Keratinocyte (primary cell): Measurements from ENCODE around the gene ZSWIM6. TPM values are rescaled to one million over a fixed set of nuclear protein-coding genes. Genes with fewer than 3 reads are reported as not detected.
"Not testable (repeated sequence)": the region's sequence is repeated elsewhere in the genome, so short reads cannot be mapped to it uniquely, and the experiment has no call there.

ENCODE experiments used
- DNase-seq: peaks from one replicate; pipeline ENCODE4 v3.0.0-alpha.2; 2011; ENCODE audit warnings: low read depth, missing footprints, low spot score
- FAIRE-seq: peaks from 2 replicates; lab custom pipeline; 2011; peaks lifted over from hg19 to GRCh38; lab: Jason Lieb, UNC
- H2AFZ ChIP-seq: 2 replicates; pipeline ENCODE4 v1.6.0; 2012; ENCODE audit warnings: low read length, control low read depth, inconsistent platforms; ENCODE audit not compliant: control insufficient read depth
- H3K27ac ChIP-seq: 2 replicates; pipeline ENCODE4 v1.5.1; 2011; ENCODE audit warnings: low read length; ENCODE audit not compliant: control insufficient read depth, insufficient read depth
- H3K27me3 ChIP-seq: 3 replicates; pipeline ENCODE4 v1.6.0; 2011; ENCODE audit warnings: low read length; ENCODE audit not compliant: control insufficient read depth, insufficient read depth; ENCODE audit errors: extremely low read depth
- H3K36me3 ChIP-seq, 2 experiments: 2 replicates in 1 of 2; 3 replicates in 1 of 2; pipeline ENCODE4 v1.5.1; 2011; ENCODE audit warnings: low read length in 2 of 2, mild to moderate bottlenecking in 1 of 2; ENCODE audit not compliant: control insufficient read depth in 2 of 2, insufficient read depth in 2 of 2; ENCODE audit errors: extremely low read depth in 1 of 2
- H3K4me1 ChIP-seq: 3 replicates; pipeline ENCODE4 v1.5.1; 2011; ENCODE audit warnings: low read length; ENCODE audit not compliant: control insufficient read depth, insufficient read depth; ENCODE audit errors: extremely low read depth
- H3K4me2 ChIP-seq: 3 replicates; pipeline ENCODE4 v1.6.0; 2011; ENCODE audit warnings: low read depth, low read length; ENCODE audit not compliant: control insufficient read depth, insufficient read depth; ENCODE audit errors: extremely low read depth
- H3K4me3 ChIP-seq, 3 experiments: fragments of 200-600 bp in 1 of 3; sonication (generic) in 1 of 3; 2 replicates in 2 of 3; 3 replicates in 1 of 3; pipeline ENCODE4 v1.5.1; 2011 to 2016; ENCODE audit warnings: low read length in 3 of 3, mild to moderate bottlenecking in 3 of 3, control low read depth in 2 of 3, inconsistent platforms in 1 of 3, low read depth in 1 of 3, mixed read lengths in 1 of 3, mixed run types in 1 of 3, moderate library complexity in 1 of 3; ENCODE audit not compliant: control insufficient read depth in 2 of 3, insufficient read depth in 2 of 3; ENCODE audit errors: extremely low read depth in 1 of 3
- H3K79me2 ChIP-seq: 2 replicates; pipeline ENCODE4 v1.6.0; 2012; ENCODE audit warnings: low read length; ENCODE audit not compliant: control insufficient read depth, insufficient read depth
- H3K9ac ChIP-seq: 3 replicates; pipeline ENCODE4 v1.6.0; 2011; ENCODE audit warnings: low read length; ENCODE audit not compliant: control insufficient read depth, insufficient read depth; ENCODE audit errors: extremely low read depth
- H3K9me1 ChIP-seq: 3 replicates; pipeline ENCODE4 v1.6.0; 2011; ENCODE audit warnings: low read length; ENCODE audit not compliant: control insufficient read depth, insufficient read depth; ENCODE audit errors: extremely low read depth
- H3K9me3 ChIP-seq: 2 replicates; pipeline ENCODE4 v1.5.1; 2012; ENCODE audit warnings: low read depth, low read length; ENCODE audit not compliant: control insufficient read depth
- H4K20me1 ChIP-seq: 3 replicates; pipeline ENCODE4 v1.6.0; 2011; ENCODE audit warnings: low read length; ENCODE audit not compliant: control insufficient read depth, insufficient read depth; ENCODE audit errors: extremely low read depth
- CTCF ChIP-seq, 3 experiments: IDR thresholded peaks in 1 of 3; conservative IDR thresholded peaks in 1 of 3; optimal IDR thresholded peaks in 1 of 3; 2 replicates in 2 of 3; 3 replicates in 1 of 3; pipeline versions ENCODE3 to v1.5.1; 2011; ENCODE audit warnings: low read length in 3 of 3, mild to moderate bottlenecking in 3 of 3, moderate library complexity in 2 of 3, control low read depth in 1 of 3, inconsistent platforms in 1 of 3; ENCODE audit not compliant: insufficient read depth in 2 of 3; ENCODE audit errors: extremely low read depth in 1 of 3
- EZH2 ChIP-seq: IDR thresholded peaks from one replicate; pipeline ENCODE4 v1.6.1; 2012; ENCODE audit warnings: inconsistent platforms, mild to moderate bottlenecking, low read length, moderate library complexity
- dilution Hi-C: fragments of 300-500 bp; cut with MboI; formaldehyde crosslinking; loops from one replicate; pipeline ENCODE4 v1.7.0; 2020; ENCODE audit warnings: low sequenced_read_pairs; ENCODE audit not compliant: extremely low pct_ligation_motif_present
- polyA plus RNA-seq, 5 experiments: library from polyadenylated mRNA; depleted of rRNA in 3 of 5; stranded (reverse) in 3 of 5; stranded (forward) in 1 of 5; unstranded in 1 of 5; fragments of >200 nt; gene quantifications; 1 replicate in 1 of 5; 2 replicates in 3 of 5; 3 replicates in 1 of 5; pipeline versions ENCODE4 v1.2.1 to v1.2.3, GENCODE V29; 2011 to 2012; ENCODE audit warnings: missing spikeins in 2 of 5, low read depth in 1 of 5, low replicate concordance in 1 of 5

ZSWIM6 gene
- polyA plus RNA-seq, 1 donor (not counting 4 experiments of a cell fraction or from before 2014, with no cell fraction given): 9.9 TPM

DNA sequence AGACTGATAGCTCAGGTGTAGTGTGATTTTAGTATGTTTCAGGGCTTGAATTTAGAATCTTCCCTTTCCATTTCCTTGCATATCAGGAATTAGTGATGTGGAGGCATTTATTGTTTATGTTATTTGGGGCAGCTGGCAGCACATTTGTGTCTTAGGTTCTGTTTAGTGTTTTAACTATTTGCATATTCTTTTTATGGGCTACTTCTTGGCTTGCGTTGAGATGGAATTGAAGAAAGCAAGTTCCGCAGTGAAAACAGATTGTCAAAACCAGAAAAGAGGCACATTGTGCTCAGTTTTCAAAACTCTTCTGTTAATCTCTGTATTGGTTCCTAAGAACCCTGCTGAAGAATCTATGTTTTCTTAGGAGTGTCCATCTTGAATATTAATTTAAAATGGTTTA, 80.3 kb downstream of the ZSWIM6 start:
- H3K4me3 ChIP-seq: no peak overlapping the region
- DNase-seq: no peak
- H2AFZ ChIP-seq: no peak overlapping the region
- no peak overlapping the region for H3K27ac ChIP-seq
- H3K9me1 ChIP-seq: peaks cover 4% of the 10 kb centered on the region
- H3K9ac ChIP-seq: no peak overlapping the region
- no peaks in the 10 kb centered on the region for H3K27me3 ChIP-seq
- peaks cover 52% of the 10 kb centered on the region for H3K79me2 ChIP-seq
- H4K20me1 ChIP-seq: peaks cover 2% of the 10 kb centered on the region
- no peak overlapping the region for H3K4me2 ChIP-seq
- TF ChIP-seq CTCF (optimal IDR thresholded peaks at IDR 0.05 in 1 of 3, IDR thresholded peaks at IDR 0.05 in 1 of 3, conservative IDR thresholded peaks at IDR 0.05 in 1 of 3; ENCODE audit: extremely low read depth in 1 of 3, insufficient read depth in 2 of 3, low read length in 3 of 3) (no peak), EZH2 (no peak)
- FAIRE-seq: no peak
- no peaks in the 10 kb centered on the region for H3K9me3 ChIP-seq
- peaks cover 37% of the 10 kb centered on the region for H3K4me1 ChIP-seq
- dilution Hi-C loops: no loop called here
- no peaks in the 10 kb centered on the region for H3K36me3 ChIP-seq

DNA sequence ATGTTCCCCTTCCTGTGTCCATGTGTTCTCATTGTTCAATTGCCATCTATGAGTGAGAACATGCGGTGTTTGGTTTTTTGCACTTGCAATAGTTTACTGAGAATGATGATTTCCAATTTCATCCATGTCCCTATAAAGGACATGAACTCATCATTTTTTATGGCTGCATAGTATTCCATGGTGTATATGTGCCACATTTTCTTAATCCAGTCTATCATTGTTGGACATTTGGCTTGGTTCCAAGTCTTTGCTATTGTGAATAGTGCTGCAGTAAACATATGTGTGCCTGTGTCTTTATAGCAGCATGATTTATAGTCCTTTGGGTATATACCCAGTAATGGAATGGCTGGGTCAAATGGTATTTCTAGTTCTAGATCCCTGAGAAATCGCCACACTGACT, 81.1 kb downstream of the ZSWIM6 start:
- H3K27ac ChIP-seq, H3K36me3 ChIP-seq, FAIRE-seq, H3K9me1 ChIP-seq, H3K4me3 ChIP-seq, H3K9ac ChIP-seq, DNase-seq, H2AFZ ChIP-seq, H3K27me3 ChIP-seq, H3K9me3 ChIP-seq, dilution Hi-C loops, H3K4me2 ChIP-seq, H4K20me1 ChIP-seq: not testable (repeated sequence)
- H3K4me1 ChIP-seq: peaks cover 28% of the 10 kb centered on the region
- H3K79me2 ChIP-seq: peaks cover 58% of the 10 kb centered on the region

DNA sequence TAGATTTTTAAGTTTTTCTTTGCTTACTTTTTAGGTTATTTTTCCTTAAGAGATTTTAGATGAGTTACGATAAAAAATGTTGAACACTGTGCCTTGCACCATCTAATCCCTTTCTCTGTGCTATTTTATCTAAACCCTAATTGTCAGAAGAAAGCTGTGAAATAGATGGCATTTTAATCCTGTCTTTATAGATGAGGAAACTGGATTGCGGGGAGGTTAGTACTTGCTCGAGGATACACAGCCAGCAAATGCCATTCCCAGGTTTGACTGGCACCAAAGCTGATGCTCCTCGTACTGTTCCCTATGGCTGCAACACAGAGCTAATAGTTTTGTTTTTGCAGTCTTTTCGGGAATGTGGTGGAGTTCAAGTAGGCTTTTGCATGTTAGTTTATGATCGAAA, 82.7 kb downstream of the ZSWIM6 start:
- H3K79me2 ChIP-seq: peaks cover 62% of the 10 kb centered on the region
- H3K4me1 ChIP-seq: peaks cover 17% of the 10 kb centered on the region
- no peak for FAIRE-seq
- TF ChIP-seq EZH2 (no peak), CTCF (optimal IDR thresholded peaks at IDR 0.05 in 1 of 3, IDR thresholded peaks at IDR 0.05 in 1 of 3, conservative IDR thresholded peaks at IDR 0.05 in 1 of 3; ENCODE audit: extremely low read depth in 1 of 3, insufficient read depth in 2 of 3, low read length in 3 of 3) (no peak)
- H2AFZ ChIP-seq: no peak overlapping the region
- peaks cover 4% of the 10 kb centered on the region for H3K9me1 ChIP-seq
- dilution Hi-C loops: no loop called here
- no peak overlapping the region for H3K4me2 ChIP-seq
- no peaks in the 10 kb centered on the region for H3K36me3 ChIP-seq
- no peak overlapping the region for H3K27ac ChIP-seq
- no peak overlapping the region for H3K9ac ChIP-seq
- H3K9me3 ChIP-seq: no peaks in the 10 kb centered on the region
- no peak overlapping the region for H3K4me3 ChIP-seq
- H4K20me1 ChIP-seq: peaks cover 2% of the 10 kb centered on the region
- no peak for DNase-seq
- H3K27me3 ChIP-seq: no peaks in the 10 kb centered on the region
